GM12878 (cell line): ENCODE measurements around the gene ZMYND15. TPM values are rescaled to one million over a fixed set of nuclear protein-coding genes. Genes with fewer than 3 reads are reported as not detected.

Experiments
- ATAC-seq: fragments of 200-7000 bp; cut with Tn5 transposase; 3 replicates; pipeline ENCODE4 v1.9.1; 2020; ENCODE audit warnings: mild to moderate bottlenecking, moderate library complexity
- BruUV-seq: library from RNA; stranded (reverse); fragments of 400-500 nt; replicated peaks from 2 replicates; lab custom pipeline; 2021; lab: Mats Ljungman, UMichigan
- CTCF ChIA-PET: fragments of 300-600 bp; sonication (Branson Sonifier 250); formaldehyde crosslinking; extraction: SDS; loops from one replicate; lab custom pipeline; 2021; ENCODE audit warnings: inconsistent platforms; lab: Yijun Ruan, JAX
- POLR2A ChIA-PET: fragments of 350-600 bp; formaldehyde crosslinking; extraction: SDS; loops from one replicate; lab custom pipeline; 2021; ENCODE audit warnings: inconsistent platforms; lab: Charles Lee
- RAD21 ChIA-PET: fragments of 300-600 bp; sonication (Branson Sonifier 250); formaldehyde crosslinking; loops from one replicate; lab custom pipeline; 2023; ENCODE audit warnings: antibody characterized with exemption; ENCODE audit not compliant: unreplicated experiment; lab: Charles Lee
- SMC1A ChIA-PET: fragments of 300-600 bp; sonication (Branson Sonifier 250); formaldehyde crosslinking; loops from one replicate; lab custom pipeline; 2023; ENCODE audit not compliant: unreplicated experiment, uncharacterized antibody; lab: Charles Lee
- DNase-seq: peaks from one replicate; pipeline ENCODE4 v3.0.0-alpha.2; 2011; ENCODE audit warnings: low read depth, low spot score
- FAIRE-seq: peaks from 3 replicates; lab custom pipeline; 2011; peaks lifted over from hg19 to GRCh38; lab: Jason Lieb, UNC
- H2AFZ ChIP-seq: 2 replicates; pipeline ENCODE4 v1.6.0; 2011; ENCODE audit warnings: low read depth, low read length, control low read depth; ENCODE audit not compliant: control insufficient read depth
- H3K27ac ChIP-seq: 2 replicates; pipeline ENCODE4 v1.5.1; 2011; ENCODE audit warnings: control low read depth; ENCODE audit not compliant: control insufficient read depth, insufficient read depth
- H3K27me3 ChIP-seq, 2 experiments: replicated peaks in 1 of 2; 2 replicates each; pipeline versions ENCODE4 v1.6.0 to v1.6.1; 2011; ENCODE audit warnings: low read length in 1 of 2; ENCODE audit not compliant: control insufficient read depth in 2 of 2, insufficient read depth in 2 of 2
- H3K36me3 ChIP-seq, 2 experiments: 2 replicates each; pipeline ENCODE4 v1.5.1; 2011; ENCODE audit warnings: low read length in 1 of 2; ENCODE audit not compliant: control insufficient read depth in 2 of 2, insufficient read depth in 2 of 2
- H3K4me1 ChIP-seq: 2 replicates; pipeline ENCODE4 v1.6.1; 2011; ENCODE audit warnings: mild to moderate bottlenecking, low read length, moderate library complexity, mixed read lengths; ENCODE audit not compliant: control insufficient read depth, insufficient read depth
- H3K4me2 ChIP-seq: 2 replicates; pipeline ENCODE4 v1.6.0; 2011; ENCODE audit warnings: control low read depth; ENCODE audit not compliant: control insufficient read depth, insufficient read depth
- H3K4me3 ChIP-seq: fragments of 200-600 bp; sonication (generic); 2 replicates; pipeline ENCODE4 v1.5.1; 2016
- H3K79me2 ChIP-seq: 2 replicates; pipeline ENCODE4 v1.6.0; 2011; ENCODE audit warnings: low read length; ENCODE audit not compliant: control insufficient read depth, insufficient read depth
- H3K9ac ChIP-seq: 2 replicates; pipeline ENCODE4 v1.8.0; 2011; ENCODE audit warnings: low read length, control low read depth, mixed read lengths; ENCODE audit not compliant: control insufficient read depth, insufficient read depth
- H3K9me3 ChIP-seq: replicated peaks from 3 replicates; pipeline ENCODE4 v1.5.1; 2011; ENCODE audit warnings: mild to moderate bottlenecking, low read length; ENCODE audit not compliant: control insufficient read depth, insufficient read depth
- H4K20me1 ChIP-seq: 2 replicates; pipeline ENCODE4 v1.6.0; 2011; ENCODE audit not compliant: control insufficient read depth, insufficient read depth
- ATF3 ChIP-seq: IDR thresholded peaks from 2 replicates; pipeline ENCODE4 v1.6.1; 2011; ENCODE audit warnings: low read depth, mild to moderate bottlenecking, low read length, moderate library complexity, borderline replicate concordance; ENCODE audit errors: extremely low read depth
- CEBPB ChIP-seq, 2 experiments: fragments of 150-350 bp in 1 of 2; IDR thresholded peaks; 2 replicates each; pipeline ENCODE4 v1.6.1; 2012 to 2014; ENCODE audit warnings: low read depth in 2 of 2, low read length in 2 of 2, borderline replicate concordance in 1 of 2, inconsistent platforms in 1 of 2
- E2F8 ChIP-seq: fragments of 450-650 bp; IDR thresholded peaks from 2 replicates; pipeline ENCODE4 v1.6.1; 2018; ENCODE audit warnings: mild to moderate bottlenecking, low read depth, moderate library complexity; ENCODE audit not compliant: partially characterized antibody
- EED ChIP-seq: sonication (generic); IDR thresholded peaks from 2 replicates; pipeline ENCODE4 v1.6.1; 2016; ENCODE audit warnings: antibody characterized with exemption, low read depth
- HDAC6 ChIP-seq: fragments of 200-600 bp; sonication (generic); IDR thresholded peaks from one replicate; pipeline ENCODE4 v1.8.0; 2017; ENCODE audit warnings: antibody characterized with exemption; ENCODE audit not compliant: unreplicated experiment
- JUND ChIP-seq: IDR thresholded peaks from 2 replicates; pipeline ENCODE4 v1.6.1; 2012; ENCODE audit warnings: low read depth, mild to moderate bottlenecking, low read length, improper control_type of control experiment, moderate library complexity
- MTA2 ChIP-seq: fragments of 450-650 bp; IDR thresholded peaks from 2 replicates; pipeline ENCODE4 v1.6.1; 2016; ENCODE audit warnings: low read depth, mild to moderate bottlenecking, moderate library complexity
- SMAD5 ChIP-seq: IDR thresholded peaks from 2 replicates; pipeline ENCODE4 v1.6.1; 2016; ENCODE audit warnings: antibody characterized with exemption, low read depth
- SRF ChIP-seq, 2 experiments: IDR thresholded peaks; 2 replicates each; pipeline ENCODE4 v1.6.1; 2011; ENCODE audit warnings: low read depth in 2 of 2, low read length in 2 of 2, mild to moderate bottlenecking in 1 of 2, moderate library complexity in 1 of 2
- TAF1 ChIP-seq: IDR thresholded peaks from 2 replicates; pipeline ENCODE4 v1.6.1; 2011; ENCODE audit warnings: mild to moderate bottlenecking, low read depth, low read length, borderline replicate concordance
- YY1 ChIP-seq: IDR thresholded peaks from 2 replicates; pipeline ENCODE4 v1.6.1; 2011; ENCODE audit warnings: low read depth, mild to moderate bottlenecking, low read length
- ZBED1 ChIP-seq: IDR thresholded peaks from 2 replicates; pipeline ENCODE4 v1.6.1; 2016; ENCODE audit warnings: borderline replicate concordance
- WGBS: methylation state at CpG from one replicate; pipeline ENCODE4 v1.1.6; 2016; ENCODE audit warnings: low lambda C conversion rate; ENCODE audit not compliant: insufficient replicate concordance, insufficient coverage; ENCODE audit errors: missing lambda C conversion rate; 5-methylcytosine and 5-hydroxymethylcytosine counted together
- in situ Hi-C: fragments of 300-500 bp; cut with MboI; formaldehyde crosslinking; loops from 9 replicates; pipeline ENCODE4 v1.14.3; 2018; ENCODE audit warnings: mixed read lengths
- intact Hi-C: fragments of 100-400 bp; cut with micrococcal nuclease; formaldehyde crosslinking; loops from one replicate; pipeline ENCODE4 v1.14.2; 2022; ENCODE audit not compliant: unreplicated experiment
- polyA plus RNA-seq, 11 experiments: library from polyadenylated mRNA; depleted of rRNA in 4 of 11; unstranded in 6 of 11; stranded (reverse) in 5 of 11; fragments of >200 nt; fragmentation: Nextera tagmentation in 4 of 11; fragmentation: Illumina TruSeq in 1 of 11; extraction: Ambion mirVana in 4 of 11; extraction: Trizol in 1 of 11; gene quantifications; 1 replicate in 1 of 11; 2 replicates in 10 of 11; pipeline versions ENCODE4 v1.2.1 to v1.2.3, GENCODE V29; 2011 to 2016; ENCODE audit warnings: inconsistent platforms in 2 of 11, missing spikeins in 2 of 11, low read depth in 1 of 11
- total RNA-seq, 4 experiments: library from RNA; depleted of rRNA in 3 of 4; stranded (reverse); fragments of >200 nt in 3 of 4; fragmentation: Illumina TruSeq in 1 of 4; extraction: Trizol in 1 of 4; gene quantifications; 2 replicates each; pipeline versions ENCODE4 v1.2.1 to v1.2.3, GENCODE V29; 2013 to 2021
- TF ChIP-seq, protein P1 (sequence below): fragments of 450-650 bp; IDR thresholded peaks from 2 replicates; pipeline ENCODE4 v1.6.1; 2016; ENCODE audit warnings: mild to moderate bottlenecking

Gene ZMYND15
- total and polyA plus RNA-seq, 10 of the 15 experiments (the other 5 are each of a cell fraction or from before 2014, with no cell fraction given), result 0.03 to 0.17 (median 0.06) TPM; not detected in 4

- POLR2A ChIA-PET, result interaction anchor here (0.5 to 0.6 kb wide), 2 partner anchors 47 to 84 kb away, joined by 3 to 4 read pairs; no protein-coding TSS in a partner anchor
- no peak overlapping the region for H3K4me2 ChIP-seq
- RAD21 ChIA-PET, result no interaction called here
- H4K20me1 ChIP-seq, result no peaks in the 10 kb centered on the region
- CTCF ChIA-PET, result no interaction called here
- no peak for DNase-seq
- no peaks in the 10 kb centered on the region for H3K36me3 ChIP-seq
- no peak overlapping the region for H2AFZ ChIP-seq
- no peak overlapping the region for H3K27ac ChIP-seq
- ATAC-seq, result no peak
- no peak for FAIRE-seq
- intact Hi-C loops, result loop anchor here (2.0 to 10.0 kb wide), 3 partner anchors 52 to 102 kb away; partner anchors contain the start of genes ARRB2, CXCL16, MED11 and ZMYND15
- H3K4me1 ChIP-seq, result peaks cover 12% of the 10 kb centered on the region
- no peaks in the 10 kb centered on the region for H3K79me2 ChIP-seq
- BruUV-seq, result no TSS peak
- TF ChIP-seq JUND (no peak), SRF (IDR thresholded peaks at IDR 0.05; ENCODE audit: low read depth in 2 of 2, low read length in 2 of 2) (no peak), YY1 (no peak), SMAD5 (no peak), EED (no peak), MTA2 (no peak), ATF3 (no peak), CEBPB (IDR thresholded peaks at IDR 0.05; ENCODE audit: borderline replicate concordance in 1 of 2, low read depth in 2 of 2, low read length in 2 of 2) (no peak), ZBED1 (no peak), HDAC6 (no peak), TAF1 (no peak), E2F8 (no peak)
- TF ChIP-seq, protein P1, sequence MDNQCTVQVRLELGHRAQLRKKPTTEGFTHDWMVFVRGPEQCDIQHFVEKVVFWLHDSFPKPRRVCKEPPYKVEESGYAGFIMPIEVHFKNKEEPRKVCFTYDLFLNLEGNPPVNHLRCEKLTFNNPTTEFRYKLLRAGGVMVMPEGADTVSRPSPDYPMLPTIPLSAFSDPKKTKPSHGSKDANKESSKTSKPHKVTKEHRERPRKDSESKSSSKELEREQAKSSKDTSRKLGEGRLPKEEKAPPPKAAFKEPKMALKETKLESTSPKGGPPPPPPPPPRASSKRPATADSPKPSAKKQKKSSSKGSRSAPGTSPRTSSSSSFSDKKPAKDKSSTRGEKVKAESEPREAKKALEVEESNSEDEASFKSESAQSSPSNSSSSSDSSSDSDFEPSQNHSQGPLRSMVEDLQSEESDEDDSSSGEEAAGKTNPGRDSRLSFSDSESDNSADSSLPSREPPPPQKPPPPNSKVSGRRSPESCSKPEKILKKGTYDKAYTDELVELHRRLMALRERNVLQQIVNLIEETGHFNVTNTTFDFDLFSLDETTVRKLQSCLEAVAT, result no peak
- TF ChIP-seq, all 136 proteins: peak for 0
- in situ Hi-C loops, result no loop called here
- peaks cover 18 to 19% of the 10 kb centered on the region in 2 experiments for H3K27me3 ChIP-seq
- H3K9ac ChIP-seq, result no peak overlapping the region
- 46% methylated on average over 6 of the region's 6 CpGs for WGBS
- no peak overlapping the region for H3K4me3 ChIP-seq
- H3K9me3 ChIP-seq, result no peaks in the 10 kb centered on the region
- SMC1A ChIA-PET, result interaction anchor here (1.0 kb wide), 1 partner anchor 10 kb away, joined by 3 read pairs; the partner anchor contains the start of gene PSMB6
Observed at GRCh38 chr17:4786516-4786915, 46.9 kb downstream of the ZMYND15 start.
